HG03060 (cell line): ENCODE measurements around the gene SLC26A1.
"Not testable (repeated sequence)": the region's sequence is repeated elsewhere in the genome, so short reads cannot be mapped to it uniquely, and the experiment has no call there.

Experiments used
- ATAC-seq: cut with Tn5 transposase; IDR thresholded peaks from one replicate; pipeline ENCODE4 v1.9.1; 2021; ENCODE audit warnings: low read depth, moderate number of reproducible peaks; ENCODE audit not compliant: unreplicated experiment

SLC26A1 gene

DNA sequence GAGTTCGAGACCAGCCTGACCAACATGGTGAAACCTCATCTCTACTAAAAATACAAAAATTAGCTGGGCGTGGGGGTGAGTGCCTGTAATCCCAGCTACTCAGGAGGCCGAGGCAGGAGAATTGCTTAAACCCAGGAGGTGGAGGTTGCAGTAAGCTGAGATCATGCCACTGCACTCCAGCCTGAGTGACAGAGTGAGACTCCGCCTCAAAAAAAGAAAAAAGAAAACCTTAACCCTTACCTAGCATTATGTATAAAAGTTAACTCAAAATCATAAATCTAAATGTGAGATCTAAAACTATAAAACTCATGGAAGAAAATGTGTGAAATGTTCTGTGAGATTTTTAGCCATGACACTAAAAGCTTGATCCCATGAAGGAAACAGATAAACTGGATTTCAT lies 53.7 kb downstream of the SLC26A1 start:
- not testable (repeated sequence) for ATAC-seq
